ENCODE measurements around the gene CKS2. TPM values are rescaled to one million over a fixed set of nuclear protein-coding genes. Genes with fewer than 3 reads are reported as not detected.
"Not testable (repeated sequence)": the region's sequence is repeated elsewhere in the genome, so short reads cannot be mapped to it uniquely, and the experiment has no call there.

CKS2 gene
- total RNA-seq, 1 donor from 2014 or later = 24.5 TPM

- Mint-ChIP-seq H3K4me3 (ENCODE audit: unreplicated experiment) (no peak overlapping the region), H3K27ac (ENCODE audit: unreplicated experiment) (no peak overlapping the region), H3K4me1 (ENCODE audit: low read depth) (no peaks in the 10 kb centered on the region), H3K27me3 (ENCODE audit: low read depth) (no peaks in the 10 kb centered on the region), H3K9me3 (ENCODE audit: low read depth) (no peaks in the 10 kb centered on the region), H3K36me3 (ENCODE audit: low read depth) (no peaks in the 10 kb centered on the region)
- no peak for TF ChIP-seq CTCF (IDR thresholded peaks at IDR 0.05)
- no peak for DNase-seq (ENCODE audit: low spot score)
Observed at GRCh38 chr9:89284076-89284475, 26.9 kb upstream of the CKS2 start.

DNA sequence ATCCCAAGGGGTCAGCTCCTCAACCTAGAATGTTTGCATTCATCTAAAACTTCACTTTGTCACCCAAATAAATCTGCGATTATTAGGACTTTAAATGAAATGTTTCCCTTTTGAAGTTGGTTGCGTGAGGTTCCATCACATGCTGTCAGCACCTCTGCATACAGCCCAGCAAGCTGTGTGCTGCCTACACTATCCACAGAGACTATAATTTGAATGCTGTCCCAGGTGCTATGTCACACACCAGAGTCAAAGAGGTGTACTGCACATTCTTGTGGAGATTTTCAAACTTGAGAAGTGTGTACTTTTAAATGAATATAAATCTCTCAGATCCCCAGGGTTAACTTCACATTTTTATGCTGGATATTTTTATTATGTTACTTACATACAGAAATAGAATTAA, 19.3 kb upstream of the CKS2 start:
- Mint-ChIP-seq H3K27ac (ENCODE audit: unreplicated experiment) (no peak overlapping the region), H3K4me3 (ENCODE audit: unreplicated experiment) (no peak overlapping the region), H3K4me1 (ENCODE audit: low read depth) (no peaks in the 10 kb centered on the region), H3K36me3 (ENCODE audit: low read depth) (no peaks in the 10 kb centered on the region), H3K9me3 (ENCODE audit: low read depth) (peaks cover 8% of the 10 kb centered on the region), H3K27me3 (ENCODE audit: low read depth) (no peaks in the 10 kb centered on the region)
- no peak for DNase-seq (ENCODE audit: low spot score)
- no peak for TF ChIP-seq CTCF (IDR thresholded peaks at IDR 0.05)

GRCh38 chr9:89293014-89293413, 18.0 kb upstream of the CKS2 start:
- Mint-ChIP-seq H3K9me3 (ENCODE audit: low read depth) (peaks cover 8% of the 10 kb centered on the region), H3K4me1 (ENCODE audit: low read depth) (no peaks in the 10 kb centered on the region), H3K36me3 (ENCODE audit: low read depth) (no peaks in the 10 kb centered on the region), H3K27me3 (ENCODE audit: low read depth) (no peaks in the 10 kb centered on the region), H3K27ac (ENCODE audit: unreplicated experiment) (no peak overlapping the region), H3K4me3 (ENCODE audit: unreplicated experiment) (no peak overlapping the region)
- DNase-seq (ENCODE audit: low spot score) = no peak
- TF ChIP-seq CTCF (IDR thresholded peaks at IDR 0.05) = no peak

DNA sequence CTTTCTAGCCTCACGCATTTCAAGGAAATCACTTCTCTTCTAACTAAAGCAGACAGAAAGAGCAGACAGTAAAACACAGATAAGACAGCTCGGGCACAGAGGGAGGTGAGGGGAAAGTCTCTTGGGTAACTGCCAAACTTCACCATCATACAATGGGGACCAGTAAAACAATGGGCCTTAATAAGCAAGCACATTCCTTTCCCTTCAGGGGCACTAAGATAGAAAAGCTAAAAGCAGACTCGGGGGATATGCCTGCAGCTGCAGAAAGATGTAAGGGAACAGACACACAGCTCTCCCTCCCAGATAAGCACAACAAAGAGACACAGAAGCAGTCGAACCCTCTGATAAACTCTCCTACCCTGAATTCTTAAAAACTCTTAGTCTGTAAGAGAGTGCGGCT, 15.6 kb upstream of the CKS2 start:
- no peak overlapping the region for H3K27ac Mint-ChIP-seq (ENCODE audit: unreplicated experiment)
- no peak for DNase-seq (ENCODE audit: low spot score)

GRCh38 chr9:89301996-89302395, 9.0 kb upstream of the CKS2 start:
- not testable (repeated sequence) for H3K4me1 Mint-ChIP-seq (ENCODE audit: low read depth); DNase-seq (ENCODE audit: low spot score)

More for the DNA sequence above, 15.6 kb upstream of the CKS2 start:
- Mint-ChIP-seq H3K4me1 (ENCODE audit: low read depth) (no peaks in the 10 kb centered on the region), H3K4me3 (ENCODE audit: unreplicated experiment) (no peak overlapping the region), H3K27me3 (ENCODE audit: low read depth) (no peaks in the 10 kb centered on the region), H3K36me3 (ENCODE audit: low read depth) (no peaks in the 10 kb centered on the region), H3K9me3 (ENCODE audit: low read depth) (peaks cover 8% of the 10 kb centered on the region)
- no peak for TF ChIP-seq CTCF (IDR thresholded peaks at IDR 0.05)

DNA sequence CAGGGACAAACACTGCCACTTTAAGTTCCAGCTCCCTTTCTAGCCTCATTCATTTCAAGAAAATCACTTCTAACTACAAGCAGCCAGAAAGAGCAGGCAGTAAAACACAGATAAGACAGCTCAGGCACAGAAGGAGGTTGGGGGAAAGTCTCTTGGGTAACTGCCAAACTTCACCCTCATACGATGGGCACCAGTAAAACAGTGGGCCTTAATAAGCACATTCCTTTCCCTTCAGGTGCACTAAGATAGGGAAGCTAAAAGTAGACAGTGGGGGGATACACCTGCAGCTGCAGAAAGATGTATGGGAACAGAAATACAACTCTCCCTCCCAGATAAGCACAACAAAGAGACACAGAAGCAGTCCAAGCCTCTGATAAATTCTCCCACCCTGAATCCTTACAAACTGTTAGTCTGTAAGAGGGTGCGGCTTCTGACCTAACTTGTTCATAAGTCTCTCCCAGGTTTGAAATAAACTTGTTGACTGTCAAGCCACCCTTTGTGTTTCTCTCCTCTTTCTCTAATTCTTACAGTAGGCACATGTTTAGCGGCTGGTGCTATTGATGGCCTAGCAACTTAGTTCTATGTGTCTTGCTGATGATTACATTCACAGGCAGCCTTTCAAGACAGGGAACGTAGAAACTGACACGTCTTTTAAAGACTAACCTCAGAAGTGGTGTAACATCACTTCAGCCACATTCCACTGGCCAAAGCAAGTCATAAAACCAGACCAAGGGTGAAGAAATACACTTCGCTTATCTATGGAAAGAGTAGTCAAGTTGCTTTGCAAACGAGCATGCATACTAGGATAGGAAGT, 6.8 kb upstream of the CKS2 start:
- H3K9me3 Mint-ChIP-seq (ENCODE audit: low read depth) = no peaks in the 10 kb centered on the region
- TF ChIP-seq CTCF (IDR thresholded peaks at IDR 0.05) = no peak
- H3K27me3 Mint-ChIP-seq (ENCODE audit: low read depth) = no peaks in the 10 kb centered on the region
- DNase-seq (ENCODE audit: low spot score) = no peak
- H3K4me1 Mint-ChIP-seq (ENCODE audit: low read depth) = no peaks in the 10 kb centered on the region
- no peak overlapping the region for H3K27ac Mint-ChIP-seq (ENCODE audit: unreplicated experiment)
- H3K4me3 Mint-ChIP-seq (ENCODE audit: unreplicated experiment) = no peak overlapping the region
- no peaks in the 10 kb centered on the region for H3K36me3 Mint-ChIP-seq (ENCODE audit: low read depth)

More at GRCh38 chr9:89301996-89302395, 9.0 kb upstream of the CKS2 start:
- H3K27me3 Mint-ChIP-seq (ENCODE audit: low read depth); H3K4me3 Mint-ChIP-seq (ENCODE audit: unreplicated experiment); H3K27ac Mint-ChIP-seq (ENCODE audit: unreplicated experiment); H3K9me3 Mint-ChIP-seq (ENCODE audit: low read depth); H3K36me3 Mint-ChIP-seq (ENCODE audit: low read depth): not testable (repeated sequence)

All from chondrocyte (in vitro differentiated cells).